Activated B cell treated with CpG ODN at 0.5 μM for 24 hours (primary cell): ENCODE measurements around the gene CSMD2. TPM values are rescaled to one million over a fixed set of nuclear protein-coding genes. Genes with fewer than 3 reads are reported as not detected.

Experiments used
- ATAC-seq: fragments of 200-7000 bp; cut with Tn5 transposase; one replicate; pipeline ENCODE4 v1.10.0; 2021; ENCODE audit warnings: low read depth, mild to moderate bottlenecking, moderate library complexity
- CTCF ChIA-PET: fragments of 350-600 bp; sonication (Branson Sonifier 250); formaldehyde crosslinking; loops from one replicate; lab custom pipeline; 2021; ENCODE audit warnings: antibody characterized with exemption; lab: Charles Lee
- POLR2A ChIA-PET: fragments of 350-600 bp; sonication (Branson Sonifier 250); formaldehyde crosslinking; loops from one replicate; lab custom pipeline; 2021; ENCODE audit warnings: antibody characterized with exemption; lab: Charles Lee
- DNase-seq: peaks from one replicate; pipeline ENCODE4 v3.0.0; 2022
- H3K27ac Mint-ChIP-seq: one replicate; pipeline ENCODE4 v1.8.0; 2020; ENCODE audit warnings: mixed read lengths
- H3K27me3 Mint-ChIP-seq: one replicate; pipeline ENCODE4 v1.8.0; 2021; ENCODE audit warnings: mixed read lengths
- H3K36me3 Mint-ChIP-seq: one replicate; pipeline ENCODE4 v1.8.0; 2021; ENCODE audit warnings: low read depth, mixed read lengths
- H3K4me1 Mint-ChIP-seq: one replicate; pipeline ENCODE4 v1.8.0; 2021; ENCODE audit warnings: mixed read lengths
- H3K4me3 Mint-ChIP-seq: one replicate; pipeline ENCODE4 v1.8.0; 2020; ENCODE audit warnings: mild to moderate bottlenecking, mixed read lengths
- H3K9me3 Mint-ChIP-seq: one replicate; pipeline ENCODE4 v1.8.0; 2020; ENCODE audit warnings: mixed read lengths
- intact Hi-C: fragments of 100-400 bp; cut with micrococcal nuclease; formaldehyde crosslinking; loops from one replicate; pipeline ENCODE4 v1.15.1; 2024
- total RNA-seq: library from RNA; stranded (reverse); gene quantifications from 2 replicates; pipeline ENCODE4 v1.2.3, GENCODE V29; 2022
- TF ChIP-seq, protein P1 (sequence below): fragments of 200-600 bp; IDR thresholded peaks from one replicate; pipeline ENCODE4 v1.8.0; 2022; ENCODE audit warnings: antibody characterized with exemption, mild to moderate bottlenecking

The CSMD2 gene
- total RNA-seq, 1 donor from 2014 or later = not detected

DNA sequence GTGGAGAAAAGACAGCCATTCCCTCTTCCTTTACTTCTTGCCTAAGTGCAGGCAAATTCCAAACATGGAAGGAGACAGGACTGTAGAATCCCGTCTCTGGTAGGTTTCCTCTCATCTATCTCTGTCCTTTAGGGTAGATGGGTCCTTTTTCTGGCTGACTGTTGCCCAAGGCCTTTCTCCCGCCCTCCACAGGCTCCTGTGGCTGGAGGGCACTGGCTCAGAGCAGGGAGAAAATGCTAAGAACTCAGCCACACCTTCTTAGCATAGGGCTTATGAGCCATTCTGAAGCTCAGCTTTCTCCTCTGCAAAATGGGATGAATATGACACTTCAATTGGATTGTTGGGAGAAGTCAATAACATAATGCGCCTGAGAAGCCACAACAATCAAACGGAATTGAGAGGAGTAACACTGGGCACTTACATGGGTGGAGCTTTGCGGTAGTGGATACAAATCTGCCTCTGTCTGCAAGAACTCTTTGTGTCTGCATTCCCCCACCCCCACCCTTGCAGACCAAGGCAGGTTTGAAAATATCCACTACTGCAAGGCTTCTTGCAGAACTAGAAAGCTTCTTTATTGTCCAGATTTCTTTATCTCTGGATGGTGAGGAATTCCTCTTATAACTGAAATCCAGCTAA, 94.7 kb downstream of the CSMD2 start:
- Mint-ChIP-seq H3K4me1 (no peaks in the 10 kb centered on the region), H3K4me3 (no peak overlapping the region), H3K27ac (no peak overlapping the region), H3K36me3 (no peaks in the 10 kb centered on the region), H3K9me3 (no peaks in the 10 kb centered on the region), H3K27me3 (peaks cover 8% of the 10 kb centered on the region)
- CTCF ChIA-PET = no interaction called here
- DNase-seq = no peak
- intact Hi-C loops = no loop called here
- POLR2A ChIA-PET = no interaction called here
- TF ChIP-seq, protein P1, sequence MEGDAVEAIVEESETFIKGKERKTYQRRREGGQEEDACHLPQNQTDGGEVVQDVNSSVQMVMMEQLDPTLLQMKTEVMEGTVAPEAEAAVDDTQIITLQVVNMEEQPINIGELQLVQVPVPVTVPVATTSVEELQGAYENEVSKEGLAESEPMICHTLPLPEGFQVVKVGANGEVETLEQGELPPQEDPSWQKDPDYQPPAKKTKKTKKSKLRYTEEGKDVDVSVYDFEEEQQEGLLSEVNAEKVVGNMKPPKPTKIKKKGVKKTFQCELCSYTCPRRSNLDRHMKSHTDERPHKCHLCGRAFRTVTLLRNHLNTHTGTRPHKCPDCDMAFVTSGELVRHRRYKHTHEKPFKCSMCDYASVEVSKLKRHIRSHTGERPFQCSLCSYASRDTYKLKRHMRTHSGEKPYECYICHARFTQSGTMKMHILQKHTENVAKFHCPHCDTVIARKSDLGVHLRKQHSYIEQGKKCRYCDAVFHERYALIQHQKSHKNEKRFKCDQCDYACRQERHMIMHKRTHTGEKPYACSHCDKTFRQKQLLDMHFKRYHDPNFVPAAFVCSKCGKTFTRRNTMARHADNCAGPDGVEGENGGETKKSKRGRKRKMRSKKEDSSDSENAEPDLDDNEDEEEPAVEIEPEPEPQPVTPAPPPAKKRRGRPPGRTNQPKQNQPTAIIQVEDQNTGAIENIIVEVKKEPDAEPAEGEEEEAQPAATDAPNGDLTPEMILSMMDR = no peak
- no peak for ATAC-seq

DNA sequence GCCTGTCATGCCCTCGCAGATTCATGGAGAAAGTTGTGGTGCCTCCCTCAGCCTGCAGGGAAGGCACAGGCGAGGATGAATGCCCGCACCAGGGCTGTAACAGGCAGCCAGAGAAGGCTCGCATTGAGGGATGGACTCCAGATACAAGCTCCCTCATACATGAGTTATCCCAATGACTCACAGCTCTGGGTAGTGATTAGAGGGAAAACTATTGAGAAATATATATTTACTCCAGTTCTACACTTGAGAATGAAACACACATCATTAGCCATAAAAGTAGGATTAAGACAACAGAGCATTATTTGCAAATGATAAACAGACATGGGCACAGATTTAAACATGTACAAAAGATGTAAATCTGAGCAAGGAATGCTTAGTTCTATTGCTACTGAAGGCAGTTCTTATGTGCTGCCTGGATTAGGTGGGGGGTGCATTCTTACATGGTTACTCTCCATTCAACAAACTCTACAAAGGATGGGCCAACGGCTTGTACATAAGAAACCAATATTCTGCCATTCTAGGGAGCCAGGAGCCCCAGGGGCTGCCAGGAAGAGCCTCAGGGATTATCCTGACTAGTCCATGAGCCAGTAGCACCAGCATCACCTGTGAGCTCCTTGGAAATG, 97.9 kb downstream of the CSMD2 start:
- H3K9me3 Mint-ChIP-seq = peaks cover 3% of the 10 kb centered on the region
- no peak overlapping the region for H3K27ac Mint-ChIP-seq
- H3K4me3 Mint-ChIP-seq = no peak overlapping the region
- intact Hi-C loops = no loop called here
- ATAC-seq = no peak
- H3K27me3 Mint-ChIP-seq = peaks cover 8% of the 10 kb centered on the region
- CTCF ChIA-PET = no interaction called here
- H3K36me3 Mint-ChIP-seq = no peaks in the 10 kb centered on the region
- POLR2A ChIA-PET = no interaction called here
- no peak for DNase-seq
- TF ChIP-seq, protein P1 = no peak
- H3K4me1 Mint-ChIP-seq = no peaks in the 10 kb centered on the region

DNA sequence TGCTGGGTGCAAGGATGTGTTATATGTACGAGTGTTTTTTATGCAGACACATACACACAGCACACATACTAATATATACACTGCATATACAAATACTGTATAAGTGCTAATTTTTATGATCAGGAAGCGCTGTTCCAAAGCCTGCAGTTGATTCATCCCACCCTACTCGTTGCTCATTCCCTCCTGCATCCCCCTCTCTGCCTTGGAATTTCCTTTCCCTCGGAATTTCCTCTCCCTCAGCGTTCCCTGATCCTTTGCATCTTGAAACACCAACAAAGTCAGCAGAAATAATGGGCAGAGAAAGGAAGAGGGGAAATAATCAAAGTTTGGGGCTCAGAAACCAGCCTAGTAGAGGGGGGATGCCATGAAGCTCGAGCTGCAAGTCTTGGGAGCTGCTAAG, 98.9 kb downstream of the CSMD2 start:
- no peaks in the 10 kb centered on the region for H3K4me1 Mint-ChIP-seq
- no peak for DNase-seq
- ChIA-PET POLR2A (no interaction called here), CTCF (no interaction called here)
- H3K9me3 Mint-ChIP-seq = peaks cover 3% of the 10 kb centered on the region
- no peak overlapping the region for H3K4me3 Mint-ChIP-seq
- no peak overlapping the region for H3K27ac Mint-ChIP-seq
- no peak for ATAC-seq
- H3K36me3 Mint-ChIP-seq = no peaks in the 10 kb centered on the region
- TF ChIP-seq, protein P1 = no peak
- H3K27me3 Mint-ChIP-seq = peaks cover 6% of the 10 kb centered on the region
- intact Hi-C loops = no loop called here

DNA sequence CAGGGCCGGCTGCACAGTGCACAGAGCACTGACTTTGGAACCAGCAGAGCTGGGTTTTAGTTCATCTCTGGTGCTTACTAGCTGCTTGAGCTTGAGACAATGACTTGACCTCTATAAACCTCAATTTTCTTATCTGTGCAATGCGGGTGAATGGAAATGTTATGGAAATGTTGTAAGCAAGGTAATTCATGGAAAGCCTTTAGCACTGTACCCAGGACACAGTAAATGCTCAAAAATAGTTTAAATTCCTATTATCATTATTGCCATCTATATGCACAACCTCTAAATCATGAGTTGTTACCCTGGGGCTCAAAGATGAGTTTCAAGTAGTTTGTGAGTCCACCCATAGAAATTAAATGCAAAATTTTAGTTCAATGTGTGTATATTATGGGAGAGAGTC, 99.5 kb downstream of the CSMD2 start:
- ChIA-PET POLR2A (no interaction called here), CTCF (no interaction called here)
- Mint-ChIP-seq H3K4me3 (no peak overlapping the region), H3K36me3 (no peaks in the 10 kb centered on the region), H3K9me3 (peaks cover 3% of the 10 kb centered on the region), H3K27ac (no peak overlapping the region), H3K27me3 (peaks cover 3% of the 10 kb centered on the region), H3K4me1 (no peaks in the 10 kb centered on the region)
- no peak for ATAC-seq
- TF ChIP-seq, protein P1 = no peak
- no peak for DNase-seq
- intact Hi-C loops = no loop called here

DNA sequence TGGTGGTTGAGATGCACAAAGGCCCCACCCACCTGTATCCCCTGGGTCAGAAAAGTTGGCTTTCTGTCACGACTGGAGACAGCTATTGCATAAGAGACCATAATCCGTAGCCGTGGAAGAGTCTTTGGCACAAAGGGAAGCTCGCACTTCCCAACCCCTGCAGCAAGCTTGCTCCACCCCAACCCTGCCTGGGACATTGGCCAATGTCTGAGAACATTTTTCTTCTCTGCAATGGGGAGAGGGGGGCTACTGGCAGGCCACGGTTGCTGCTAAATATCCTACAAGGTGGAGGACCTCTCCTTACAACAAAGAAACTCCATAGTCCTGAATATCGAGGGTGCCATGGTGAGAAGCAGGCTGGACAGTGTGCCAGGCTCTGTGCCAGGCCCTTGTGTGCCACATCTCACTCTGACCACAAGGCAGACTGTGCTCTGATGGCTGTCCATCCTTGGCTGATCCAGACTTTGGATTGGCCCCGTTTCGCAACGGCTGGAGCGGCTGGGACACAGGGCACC, 104.1 kb downstream of the CSMD2 start:
- intact Hi-C loops = no loop called here
- CTCF ChIA-PET = no interaction called here

More for the DNA sequence above, 104.1 kb downstream of the CSMD2 start:
- H3K4me1 Mint-ChIP-seq = no peaks in the 10 kb centered on the region
- no peak overlapping the region for H3K27ac Mint-ChIP-seq
- H3K4me3 Mint-ChIP-seq = no peak overlapping the region
- peaks cover 5% of the 10 kb centered on the region for H3K27me3 Mint-ChIP-seq
- POLR2A ChIA-PET = no interaction called here
- DNase-seq = no peak
- ATAC-seq = no peak
- TF ChIP-seq, protein P1 = no peak
- H3K36me3 Mint-ChIP-seq = no peaks in the 10 kb centered on the region
- H3K9me3 Mint-ChIP-seq = peaks cover 3% of the 10 kb centered on the region
